ENCODE measurements around the gene RAI14.

The RAI14 gene

DNA sequence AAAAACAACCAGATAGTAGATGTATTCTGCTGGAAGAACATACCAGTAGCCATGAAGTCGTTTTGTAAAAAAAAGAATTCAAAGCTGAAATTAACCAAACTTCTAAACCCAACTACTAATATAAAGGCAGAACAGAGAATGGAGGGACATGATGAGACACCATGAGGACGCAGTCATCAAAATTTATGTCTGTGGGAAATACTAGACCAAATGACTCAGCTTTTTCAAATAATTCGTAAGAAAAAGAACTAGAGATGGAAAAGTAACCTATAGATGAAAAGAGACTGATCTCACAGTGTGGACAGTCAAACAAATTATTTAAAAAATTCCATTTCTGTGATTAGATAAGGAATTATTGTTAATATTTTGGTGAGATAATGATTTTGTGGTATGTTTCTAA is 193.1 kb downstream of the RAI14 start:
- DNase-seq (ENCODE audit: low read depth in 2 of 2) = no peak

DNA sequence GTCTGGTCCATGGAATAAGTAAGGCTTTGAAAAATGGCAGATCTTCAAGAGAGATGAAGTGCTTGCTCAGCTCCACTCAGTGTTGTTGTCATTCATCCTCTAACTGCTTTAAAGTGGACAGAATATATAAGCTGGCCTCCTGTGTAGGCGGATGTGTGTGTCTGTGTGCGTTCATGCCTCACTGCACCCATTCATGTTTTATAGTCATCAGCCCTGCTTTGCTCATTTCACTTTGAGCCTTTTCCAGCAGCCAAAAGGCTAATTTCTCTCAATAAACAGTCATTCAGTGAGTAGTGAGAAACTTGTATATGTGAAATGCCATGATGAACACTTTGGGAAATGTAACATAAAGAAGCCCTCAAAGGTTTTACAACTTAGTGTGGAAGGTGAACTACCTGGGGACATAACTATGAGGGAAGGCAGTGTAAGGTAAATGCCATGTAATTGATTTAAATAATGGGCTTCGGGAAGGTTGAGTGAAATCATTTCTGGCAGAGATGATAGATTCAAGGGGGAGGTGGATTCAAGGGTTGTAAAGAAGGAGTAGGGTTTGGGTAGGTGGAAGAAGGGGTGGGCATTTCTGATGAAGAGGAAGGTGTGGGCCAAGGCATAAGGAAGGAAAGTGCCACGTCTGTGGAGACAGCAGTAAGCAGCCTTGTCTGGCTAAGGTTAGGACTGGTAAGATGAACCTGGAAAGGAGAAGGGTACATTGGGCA is 198.5 kb downstream of the RAI14 start:
- DNase-seq (ENCODE audit: low read depth in 2 of 2) = no peak

DNA sequence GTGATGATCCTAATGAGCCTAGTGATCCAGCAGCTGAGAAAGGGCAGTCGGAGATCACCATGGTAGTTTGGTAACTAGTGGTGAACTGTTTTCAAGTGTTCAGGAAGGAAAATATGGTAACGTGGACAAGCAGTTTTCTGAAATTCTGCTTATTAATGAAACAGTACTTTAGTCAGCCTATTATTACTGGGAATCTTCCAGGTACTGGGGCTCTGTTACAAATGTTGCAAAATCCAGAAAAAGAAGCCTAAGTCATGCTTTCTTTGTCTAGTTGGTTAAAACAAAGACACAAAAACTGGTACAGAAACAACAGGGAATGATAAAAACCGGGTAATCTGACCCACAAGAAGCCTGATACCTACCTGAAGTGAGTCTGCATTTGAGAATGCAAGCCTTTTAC is 201.0 kb downstream of the RAI14 start:
- DNase-seq (ENCODE audit: low read depth in 2 of 2) = no peak

DNA sequence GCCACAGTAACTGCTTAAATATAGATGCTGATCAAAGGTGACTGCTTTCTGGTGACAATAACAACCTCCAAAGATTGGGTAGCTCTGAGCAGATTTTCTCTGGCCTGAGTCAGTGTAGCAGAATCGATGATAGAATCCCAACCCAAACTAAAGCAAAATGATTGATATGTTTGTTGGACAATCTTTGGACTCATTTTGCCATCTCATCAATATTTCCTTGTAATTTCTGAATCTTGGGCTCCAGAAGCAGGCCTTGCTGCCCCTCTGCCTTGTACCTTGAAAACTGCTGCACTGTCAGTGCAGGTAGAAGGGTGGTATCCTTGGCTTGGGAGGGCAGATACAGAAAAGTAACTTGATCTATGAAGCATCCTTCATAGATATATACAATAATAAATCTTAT is 201.8 kb downstream of the RAI14 start:
- no peak for DNase-seq (ENCODE audit: low read depth in 2 of 2)

DNA sequence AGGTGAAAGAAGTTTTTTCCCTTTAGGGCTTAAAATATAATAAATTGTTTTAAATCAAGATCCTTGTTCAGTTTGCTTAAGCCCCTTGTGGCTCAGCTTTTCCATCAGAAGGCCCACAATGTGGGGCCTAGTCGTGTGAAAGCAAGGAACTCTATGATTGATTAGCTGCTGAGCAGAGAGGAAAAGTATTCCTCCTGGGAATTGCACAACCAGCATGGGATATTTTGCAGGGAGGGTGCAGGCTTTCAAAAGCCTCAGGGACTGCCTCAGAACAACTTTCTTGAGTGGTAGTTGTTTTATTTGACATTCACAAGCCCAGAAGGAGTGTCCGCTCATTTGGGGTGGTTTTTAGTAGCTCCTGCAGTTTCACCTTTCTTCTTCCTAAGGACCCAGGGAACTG is 202.7 kb downstream of the RAI14 start:
- peak; percentile 39 to 40 for DNase-seq (ENCODE audit: low read depth in 2 of 2)

DNA sequence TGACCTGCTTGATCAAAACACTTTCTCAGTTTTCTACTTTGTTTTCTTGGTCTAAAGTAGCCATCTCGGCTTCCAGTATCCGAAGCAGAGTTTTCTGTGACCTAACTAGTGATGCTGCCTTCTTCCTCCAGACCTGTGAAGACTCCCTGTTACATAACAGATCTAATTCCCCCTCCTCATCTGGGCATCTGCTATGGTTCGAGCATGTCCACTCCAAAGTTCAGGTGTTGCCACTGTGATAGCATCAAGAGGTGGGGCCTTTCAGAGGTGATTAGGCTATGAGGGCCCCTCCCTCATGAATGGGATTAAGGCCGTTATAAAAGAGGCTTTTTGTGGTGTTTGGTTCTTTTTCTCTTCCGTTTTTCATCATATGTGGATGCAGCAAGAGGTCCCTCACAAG is 203.1 kb downstream of the RAI14 start:
- DNase-seq (ENCODE audit: low read depth in 2 of 2) = no peak

DNA sequence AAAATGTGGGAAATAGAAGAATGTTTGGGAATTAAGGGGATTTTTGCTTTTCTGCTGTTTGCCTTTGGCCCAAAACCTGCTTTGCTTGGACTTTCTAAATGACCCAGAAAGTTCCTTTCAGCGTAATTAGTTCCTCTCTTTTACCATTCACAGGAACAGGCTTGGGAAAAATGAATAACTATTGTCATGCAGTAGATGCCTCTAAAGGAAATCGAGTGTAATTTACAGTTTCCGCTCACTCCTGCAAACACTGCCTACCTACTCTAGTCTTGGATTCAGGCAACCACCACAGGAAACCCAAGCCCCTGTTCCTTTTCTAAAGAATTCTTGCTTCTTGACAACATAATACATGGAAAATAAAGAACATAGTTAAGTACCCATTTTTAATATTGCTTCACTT is 207.8 kb downstream of the RAI14 start:
- DNase-seq (ENCODE audit: low read depth in 2 of 2) = no peak

DNA sequence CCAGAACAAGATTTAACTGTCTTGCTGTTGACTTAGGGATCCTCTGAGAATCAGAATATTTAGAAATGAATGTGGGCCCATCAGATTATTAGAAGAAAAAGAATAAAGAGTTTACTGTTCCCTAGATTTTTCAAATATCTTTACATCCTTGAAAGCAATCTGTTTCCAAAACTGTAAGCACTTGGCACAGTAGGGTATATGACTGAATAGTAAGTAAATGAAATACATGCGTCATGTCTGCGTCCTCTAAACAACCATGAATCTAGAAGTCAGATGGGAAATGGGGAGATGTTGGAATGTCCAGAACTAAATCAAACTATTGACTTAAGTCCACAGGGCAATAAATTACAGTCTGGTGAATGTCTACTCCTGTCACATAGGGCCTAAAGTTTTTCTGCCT is 209.0 kb downstream of the RAI14 start:
- no peak for DNase-seq (ENCODE audit: low read depth in 2 of 2)

DNA sequence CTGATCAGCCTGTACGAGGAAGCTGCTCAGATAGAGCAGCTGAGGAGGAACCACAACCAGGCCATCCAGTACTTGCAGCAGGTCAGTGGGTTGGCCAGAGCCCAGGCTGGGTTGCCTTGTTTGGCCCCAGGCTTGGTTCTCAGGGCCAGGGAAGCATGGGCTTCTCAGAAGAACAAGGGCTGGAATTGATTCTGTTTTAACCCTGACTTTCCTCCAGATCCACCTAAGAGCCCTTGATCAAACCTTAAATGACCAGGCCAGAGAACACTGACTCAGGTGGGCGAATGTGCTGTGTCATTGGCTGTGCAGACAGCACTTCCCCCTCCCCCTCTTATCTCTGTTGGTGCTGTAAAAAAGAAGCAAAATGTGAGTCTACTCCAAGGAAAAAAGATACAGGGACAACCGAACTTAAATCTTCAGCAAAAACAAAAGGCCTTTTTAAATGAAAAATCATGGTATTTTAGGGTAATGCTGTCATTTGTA is 210.9 kb downstream of the RAI14 start:
- no peak for DNase-seq (ENCODE audit: low read depth in 2 of 2)

DNA sequence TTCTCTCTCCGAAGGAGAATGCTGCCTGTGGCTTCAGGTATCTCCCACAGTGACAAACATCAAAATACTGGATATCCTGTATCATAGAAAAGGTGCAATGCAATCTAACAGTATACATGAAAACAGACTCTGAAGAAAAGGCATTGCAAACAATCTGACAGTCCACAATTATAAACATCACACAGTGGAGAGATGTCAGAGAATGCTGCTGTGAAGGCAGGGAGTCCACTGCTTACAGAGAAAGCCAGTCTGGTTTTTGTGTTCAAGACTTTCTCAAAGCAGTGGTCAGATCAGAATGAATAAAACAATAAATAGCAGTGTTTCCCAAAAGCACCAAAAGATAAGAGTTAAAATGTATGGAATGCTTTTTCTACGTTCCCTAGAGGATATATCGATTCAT is 211.5 kb downstream of the RAI14 start:
- DNase-seq (ENCODE audit: low read depth in 2 of 2) = no peak

DNA sequence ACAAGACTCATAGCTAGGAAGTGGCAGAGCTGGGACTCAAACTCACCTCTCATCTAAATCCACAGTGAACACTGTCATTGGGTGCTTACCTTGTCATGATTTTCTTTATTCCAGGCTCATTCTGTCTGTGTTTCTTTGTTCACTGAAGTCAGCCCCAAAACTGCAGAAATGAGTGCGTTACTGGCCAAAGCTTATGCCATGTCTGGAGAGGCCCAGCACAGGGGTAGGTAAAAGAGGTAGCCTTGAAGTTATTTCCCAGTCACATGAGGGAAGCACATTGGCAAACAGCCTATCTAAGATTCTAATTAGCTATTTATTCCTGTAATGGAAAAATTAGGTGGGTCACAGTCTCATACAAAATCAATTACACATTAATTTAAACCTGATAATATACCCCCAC is 212.7 kb downstream of the RAI14 start:
- DNase-seq (ENCODE audit: low read depth in 2 of 2) = no peak

DNA sequence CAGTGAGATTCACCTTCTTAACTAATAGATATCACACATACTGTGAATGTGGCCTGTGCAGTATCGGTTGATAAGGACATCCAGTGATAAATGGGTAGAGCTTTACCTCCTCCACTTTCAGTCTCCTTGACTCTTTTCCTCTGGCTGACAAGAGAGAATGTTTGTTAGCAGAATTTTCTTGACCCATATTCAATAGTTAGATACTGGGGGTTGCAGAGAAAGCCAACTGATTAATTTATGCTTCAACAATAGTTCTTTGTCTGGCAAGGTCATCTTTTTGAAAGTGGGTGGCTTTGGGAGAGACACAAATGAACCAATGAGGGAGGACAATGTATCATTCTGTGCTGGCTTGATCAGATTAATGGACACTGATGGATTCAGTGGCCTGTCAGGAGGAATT is 213.1 kb downstream of the RAI14 start:
- DNase-seq (ENCODE audit: low read depth in 2 of 2) = no peak

DNA sequence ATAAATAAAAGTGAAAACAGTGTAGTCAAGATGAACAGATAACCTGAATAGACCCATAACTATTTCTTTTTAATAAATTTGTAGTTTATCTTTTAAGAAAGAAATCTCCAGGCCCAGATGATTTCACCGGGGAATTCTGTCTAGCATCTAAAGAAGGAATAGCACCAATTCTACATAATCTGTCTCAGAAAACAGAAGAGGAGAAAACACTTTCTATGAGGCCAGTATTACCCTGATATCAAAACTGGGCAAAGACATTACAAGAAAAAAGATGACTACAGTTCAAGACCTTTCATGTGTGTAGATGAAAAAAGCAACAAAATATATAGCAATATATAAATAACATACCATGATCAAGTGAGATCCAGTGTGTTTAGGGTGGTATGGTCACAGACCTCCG is 214.3 kb downstream of the RAI14 start:
- no peak for DNase-seq (ENCODE audit: low read depth in 2 of 2)

DNA sequence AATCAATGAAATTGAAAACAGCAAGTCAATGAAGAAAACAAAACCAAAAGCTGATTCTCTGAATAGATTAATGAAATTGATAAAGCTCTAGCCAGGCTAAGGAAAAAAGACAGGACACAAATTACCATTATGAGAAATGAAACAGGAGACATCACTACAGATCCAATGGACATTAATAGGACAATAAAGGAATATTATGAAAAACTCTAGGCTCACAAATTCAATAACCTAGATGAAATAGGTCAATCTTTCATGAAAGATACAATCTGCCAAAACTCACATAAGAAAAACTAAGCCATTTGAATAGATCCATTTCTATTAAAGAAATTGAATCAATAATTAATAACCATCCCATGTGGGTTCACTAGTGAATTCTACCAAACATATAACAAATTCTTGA is 220.1 kb downstream of the RAI14 start:
- DNase-seq (ENCODE audit: low read depth in 2 of 2) = no peak

DNA sequence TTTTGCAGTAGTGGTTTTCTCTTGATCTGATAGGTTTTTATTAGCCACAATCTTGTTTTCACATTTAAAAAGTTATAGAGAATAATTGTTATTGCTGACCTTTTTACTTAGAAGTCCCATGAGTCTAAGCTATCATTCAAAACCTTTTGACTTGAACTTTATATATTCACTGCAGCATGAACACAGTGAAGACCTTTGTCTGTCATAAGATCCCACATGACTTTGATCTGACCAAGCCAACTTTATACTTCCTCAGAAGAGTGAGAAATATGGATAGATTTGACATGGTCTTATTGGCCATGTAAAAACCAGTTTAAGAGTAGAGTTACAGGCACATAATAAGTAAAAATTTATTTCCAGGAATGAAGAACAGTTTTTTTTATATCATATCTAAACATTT is 225.1 kb downstream of the RAI14 start:
- DNase-seq (ENCODE audit: low read depth in 2 of 2) = no peak

Measured in fibroblast of skin of left biceps (primary cell).